Peyer's patch (tissue), 4 donors: ENCODE measurements around the gene CCDC144A.

Source experiments
- CTCF ChIP-seq, 6 experiments: fragments of 450-650 bp in 4 of 6; fragments of 200-600 bp in 2 of 6; sonication (generic) in 1 of 6; IDR thresholded peaks; one replicate each; pipeline ENCODE4 v1.5.1; 2017 to 2019; ENCODE audit warnings: antibody characterized with exemption in 6 of 6, mild to moderate bottlenecking in 3 of 6, moderate library complexity in 1 of 6
- POLR2A ChIP-seq, 2 donors: fragments of 450-650 bp; IDR thresholded peaks; one replicate each; pipeline ENCODE4 v1.5.1; 2017; ENCODE audit warnings: antibody characterized with exemption in 2 of 2, mild to moderate bottlenecking in 2 of 2, moderate library complexity in 2 of 2

- TF ChIP-seq POLR2A (IDR thresholded peaks at IDR 0.05) (no peak), CTCF (IDR thresholded peaks at IDR 0.05) (no peak)
Measured at GRCh38 chr17:16820161-16820877, 130.3 kb downstream of the CCDC144A start.
